CD4-positive, CD25-positive, alpha-beta regulatory T cell (primary cell): ENCODE data around the gene TMEM212. TPM values are rescaled to one million over a fixed set of nuclear protein-coding genes. Genes with fewer than 3 reads are reported as not detected.

Source experiments
- ATAC-seq, 2 donors: fragments of 150-1000 bp; cut with Tn5 transposase; one replicate each; pipeline ENCODE4 v1.10.0; 2021; ENCODE audit warnings: low read depth in 2 of 2, moderate number of reproducible peaks in 2 of 2, moderate library complexity in 1 of 2
- DNase-seq, 3 donors: peaks; one replicate each; pipeline versions ENCODE4 v3.0.0 to v3.0.0-alpha.2; 2012 to 2022; ENCODE audit warnings: mixed read lengths in 1 of 3
- H3K27ac ChIP-seq: one replicate; pipeline ENCODE4 v1.7.0; 2013; ENCODE audit warnings: mild to moderate bottlenecking, low read length; ENCODE audit not compliant: insufficient read depth, poor library complexity, severe bottlenecking
- H3K27me3 ChIP-seq: one replicate; pipeline ENCODE4 v1.7.0; 2013; ENCODE audit warnings: low read length; ENCODE audit not compliant: control insufficient read depth, insufficient read depth
- H3K36me3 ChIP-seq: one replicate; pipeline ENCODE4 v1.7.0; 2013; ENCODE audit warnings: mild to moderate bottlenecking, low read length, moderate library complexity; ENCODE audit not compliant: control insufficient read depth, insufficient read depth
- H3K4me1 ChIP-seq: 2 replicates; pipeline ENCODE4 v1.7.0; 2013; ENCODE audit warnings: mild to moderate bottlenecking, low read length; ENCODE audit not compliant: insufficient read depth, control insufficient read depth, poor library complexity, severe bottlenecking
- H3K4me3 ChIP-seq: one replicate; pipeline ENCODE4 v1.7.0; 2013; ENCODE audit warnings: low read depth, mild to moderate bottlenecking, low read length, moderate library complexity
- H3K9me3 ChIP-seq, 2 experiments: 1 replicate in 1 of 2; 2 replicates in 1 of 2; pipeline ENCODE4 v1.7.0; 2013; ENCODE audit warnings: low read length in 2 of 2, mild to moderate bottlenecking in 1 of 2, moderate library complexity in 1 of 2; ENCODE audit not compliant: control insufficient read depth in 2 of 2
- H3K27ac Mint-ChIP-seq, 3 donors: one replicate each; pipeline ENCODE4 v1.8.0; 2020 to 2022; ENCODE audit warnings: mild to moderate bottlenecking in 3 of 3, mixed read lengths in 3 of 3, moderate library complexity in 2 of 3
- H3K27me3 Mint-ChIP-seq: one replicate; pipeline ENCODE4 v1.8.0; 2022; ENCODE audit warnings: mild to moderate bottlenecking, mixed read lengths
- H3K36me3 Mint-ChIP-seq: one replicate; pipeline ENCODE4 v1.8.0; 2020; ENCODE audit warnings: mixed read lengths
- H3K4me1 Mint-ChIP-seq, 4 donors: one replicate each; pipeline ENCODE4 v1.8.0; 2020 to 2022; ENCODE audit warnings: mixed read lengths in 4 of 4, mild to moderate bottlenecking in 1 of 4
- H3K4me3 Mint-ChIP-seq, 4 donors: one replicate each; pipeline ENCODE4 v1.8.0; 2020 to 2022; ENCODE audit warnings: mild to moderate bottlenecking in 4 of 4, mixed read lengths in 4 of 4, moderate library complexity in 3 of 4
- H3K9me3 Mint-ChIP-seq, 7 donors: one replicate each; pipeline ENCODE4 v1.8.0; 2020 to 2022; ENCODE audit warnings: mixed read lengths in 7 of 7, mild to moderate bottlenecking in 3 of 7, moderate library complexity in 2 of 7
- polyA plus RNA-seq, 4 donors: library from polyadenylated mRNA; unstranded; fragments of 300-500 nt; fragmentation: Illumina TruSeq; gene quantifications; one replicate each; pipeline ENCODE4 v1.2.3, GENCODE V29; 2021
- total RNA-seq: library from RNA; stranded (reverse); gene quantifications from one replicate; pipeline ENCODE4 v1.2.3, GENCODE V29; 2022

Gene TMEM212
- total and polyA plus RNA-seq, 5 donors from 2014 or later, result not detected

DNA sequence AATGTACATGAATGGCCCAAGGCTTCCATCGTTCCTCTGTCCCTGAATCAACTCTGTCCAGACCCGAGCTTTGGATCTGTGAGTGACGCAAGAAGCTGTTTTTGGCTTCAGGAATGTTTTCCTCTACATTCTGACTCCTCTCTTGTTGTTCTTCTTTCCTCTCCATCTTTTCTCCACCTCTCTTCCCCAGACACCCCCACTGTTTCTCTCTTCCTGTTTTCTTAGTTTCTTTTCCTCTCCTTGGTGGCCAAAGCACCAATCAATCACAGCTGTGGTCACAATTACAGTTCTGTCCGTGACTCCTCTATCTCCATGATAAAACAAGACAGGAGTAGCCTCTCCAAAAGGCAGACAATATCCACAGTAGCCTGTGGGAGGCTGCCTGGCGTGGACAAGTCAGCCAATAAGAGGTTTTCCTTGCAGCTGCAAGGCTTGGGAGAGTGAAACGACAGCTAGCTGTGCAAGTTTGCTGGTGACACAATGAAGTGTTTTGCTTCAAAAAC lies 4.9 kb upstream of the TMEM212 start:
- Histone ChIP-seq H3K36me3 (no peaks in the 10 kb centered on the region), H3K27ac (no peak overlapping the region), H3K4me1 (no peaks in the 10 kb centered on the region), H3K9me3 (no peaks in the 10 kb centered on the region), H3K4me3 (no peak overlapping the region), H3K27me3 (peaks cover 17% of the 10 kb centered on the region)
- peaks cover 0 to 1% (median 0%) of the 10 kb centered on the region in 7 donors for H3K9me3 Mint-ChIP-seq
- H3K4me3 Mint-ChIP-seq, result no peak overlapping the region
- ATAC-seq (no peak), DNase-seq (no peak)
- H3K4me1 Mint-ChIP-seq, result peaks cover 0 to 3% (median 0%) of the 10 kb centered on the region in 4 donors
- H3K27me3 Mint-ChIP-seq, result peaks cover 28% of the 10 kb centered on the region
- H3K27ac Mint-ChIP-seq, result no peak overlapping the region
- no peaks in the 10 kb centered on the region for H3K36me3 Mint-ChIP-seq

DNA sequence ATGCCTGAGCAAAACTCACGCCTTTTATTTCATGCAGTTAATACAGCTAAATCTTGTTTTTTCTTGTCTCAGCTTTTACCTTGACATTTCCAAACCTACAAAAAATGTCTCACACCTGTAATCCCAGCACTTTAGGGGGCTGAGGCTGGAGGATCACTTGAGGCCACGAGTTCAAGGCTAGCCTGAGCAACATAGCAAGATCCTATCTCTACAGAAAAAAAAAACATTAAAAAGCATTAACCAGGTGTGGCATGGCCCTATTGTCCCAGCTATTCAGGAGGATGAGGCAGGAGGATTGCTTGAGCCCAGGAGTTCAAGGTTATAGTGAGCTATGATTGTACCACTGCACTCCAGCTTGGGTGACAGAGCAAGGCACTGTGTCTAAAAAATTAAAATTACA lies 3.9 kb upstream of the TMEM212 start:
- no peaks in the 10 kb centered on the region for H3K36me3 ChIP-seq
- H3K27ac ChIP-seq, result no peak overlapping the region
- Mint-ChIP-seq H3K27ac (no peak overlapping the region), H3K9me3 (peaks cover 0 to 1% (median 0%) of the 10 kb centered on the region in 7 donors), H3K27me3 (peaks cover 28% of the 10 kb centered on the region), H3K36me3 (no peaks in the 10 kb centered on the region), H3K4me3 (no peak overlapping the region), H3K4me1 (peaks cover 0 to 3% (median 0%) of the 10 kb centered on the region in 4 donors)
- no peak for DNase-seq
- H3K4me1 ChIP-seq, result no peaks in the 10 kb centered on the region
- no peak overlapping the region for H3K4me3 ChIP-seq
- H3K9me3 ChIP-seq, result no peaks in the 10 kb centered on the region
- H3K27me3 ChIP-seq, result peaks cover 17% of the 10 kb centered on the region
- no peak for ATAC-seq

DNA sequence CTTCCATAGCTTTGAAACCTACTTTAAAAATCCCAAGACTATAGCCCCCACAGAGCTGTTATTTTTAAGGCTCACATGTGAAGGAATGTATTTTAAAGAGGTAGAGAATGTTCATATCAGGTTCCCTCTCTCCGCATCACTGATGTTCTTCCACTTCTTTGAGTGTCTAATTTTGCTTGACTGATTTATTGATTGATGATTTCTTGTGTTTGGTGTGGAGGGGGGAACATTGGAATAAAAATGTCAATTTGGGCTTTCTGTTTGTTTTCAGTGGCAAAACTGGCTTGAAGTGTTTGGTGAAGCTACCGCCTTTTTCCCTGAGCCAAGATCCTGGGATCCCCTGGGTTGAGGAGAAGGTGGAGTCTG lies 2.7 kb upstream of the TMEM212 start:
- no peaks in the 10 kb centered on the region for H3K36me3 ChIP-seq
- no peaks in the 10 kb centered on the region for H3K36me3 Mint-ChIP-seq
- no peak overlapping the region for H3K27ac Mint-ChIP-seq
- no peaks in the 10 kb centered on the region for H3K9me3 ChIP-seq
- no peak overlapping the region for H3K4me3 Mint-ChIP-seq
- peaks cover 0 to 1% (median 0%) of the 10 kb centered on the region in 7 donors for H3K9me3 Mint-ChIP-seq
- H3K27ac ChIP-seq, result no peak overlapping the region
- peaks cover 28% of the 10 kb centered on the region for H3K27me3 Mint-ChIP-seq
- no peak for ATAC-seq
- H3K4me1 Mint-ChIP-seq, result peaks cover 0 to 3% (median 0%) of the 10 kb centered on the region in 4 donors
- DNase-seq, result no peak
- H3K4me1 ChIP-seq, result no peaks in the 10 kb centered on the region
- peaks cover 17% of the 10 kb centered on the region for H3K27me3 ChIP-seq
- H3K4me3 ChIP-seq, result no peak overlapping the region

DNA sequence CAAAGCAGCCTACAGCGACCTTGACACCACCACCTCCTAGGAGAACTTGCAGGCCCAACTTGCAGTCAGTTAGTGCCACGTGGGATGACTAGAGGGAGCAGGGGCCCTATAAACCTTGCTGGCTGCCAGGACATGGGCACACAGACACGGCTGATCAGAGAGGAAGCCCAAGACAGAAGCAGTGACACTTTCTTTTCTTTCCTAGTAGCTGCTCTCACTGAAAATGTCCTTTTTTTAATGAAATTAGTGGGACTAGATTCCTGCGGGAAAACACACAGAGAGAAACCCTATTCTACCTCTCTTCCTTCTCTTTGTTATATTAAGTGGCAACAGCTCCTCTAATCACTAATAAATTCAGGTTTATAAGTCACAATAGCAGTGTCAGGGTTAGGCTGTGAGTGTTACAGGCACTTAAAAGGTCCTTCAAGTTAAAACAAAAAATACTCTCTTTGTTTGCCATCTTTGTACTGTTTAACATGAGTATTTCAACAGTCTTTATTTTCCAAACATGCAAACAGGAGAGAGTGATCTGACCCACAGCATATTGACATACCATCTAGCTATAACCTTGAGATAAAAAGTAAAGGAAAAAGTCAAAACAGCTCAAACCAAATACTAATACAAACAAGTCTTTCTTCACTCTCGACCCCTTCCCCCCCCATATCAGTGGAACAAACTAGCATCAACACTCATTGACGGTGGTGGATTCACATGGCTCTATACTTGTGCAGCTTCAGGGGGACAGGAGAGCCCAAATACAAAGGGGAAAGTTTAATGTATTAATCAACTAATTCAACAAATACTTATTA lies 2.1 kb upstream of the TMEM212 start:
- peaks cover 0 to 1% (median 0%) of the 10 kb centered on the region in 7 donors for H3K9me3 Mint-ChIP-seq
- Histone ChIP-seq H3K27ac (no peak overlapping the region), H3K9me3 (no peaks in the 10 kb centered on the region), H3K27me3 (peaks cover 17% of the 10 kb centered on the region), H3K36me3 (no peaks in the 10 kb centered on the region), H3K4me3 (no peak overlapping the region), H3K4me1 (no peaks in the 10 kb centered on the region)
- H3K36me3 Mint-ChIP-seq, result no peaks in the 10 kb centered on the region
- DNase-seq (no peak), ATAC-seq (no peak)
- no peak overlapping the region for H3K4me3 Mint-ChIP-seq
- H3K27me3 Mint-ChIP-seq, result peaks cover 28% of the 10 kb centered on the region
- H3K4me1 Mint-ChIP-seq, result peaks cover 1 to 3% (median 3%) of the 10 kb centered on the region in 4 donors
- no peak overlapping the region for H3K27ac Mint-ChIP-seq

DNA sequence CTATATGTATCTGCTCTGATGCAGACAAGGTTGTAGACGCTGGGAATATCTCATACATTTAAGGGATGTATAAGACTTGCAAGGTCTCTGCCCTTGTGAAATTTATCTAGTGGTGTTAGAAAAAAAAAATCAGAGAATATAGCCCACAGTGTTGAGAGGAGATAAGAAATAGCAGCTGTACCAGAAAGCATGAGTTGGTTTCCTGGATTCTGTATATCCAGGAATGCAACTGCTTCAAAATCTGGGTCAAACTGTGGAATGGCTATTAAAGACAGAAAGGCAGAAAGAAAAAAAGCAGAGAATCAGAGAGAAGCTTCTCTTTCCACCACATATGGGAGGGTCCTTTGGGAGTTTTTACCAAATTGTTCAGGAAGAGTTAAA lies 1.5 kb upstream of the TMEM212 start:
- Mint-ChIP-seq H3K36me3 (no peaks in the 10 kb centered on the region), H3K27me3 (peaks cover 28% of the 10 kb centered on the region), H3K4me1 (peaks cover 3 to 8% (median 7%) of the 10 kb centered on the region in 4 donors), H3K27ac (no peak overlapping the region), H3K4me3 (no peak overlapping the region), H3K9me3 (peaks cover 0 to 1% (median 0%) of the 10 kb centered on the region in 7 donors)
- Histone ChIP-seq H3K36me3 (no peaks in the 10 kb centered on the region), H3K9me3 (no peaks in the 10 kb centered on the region), H3K4me1 (no peaks in the 10 kb centered on the region), H3K27me3 (peaks cover 15% of the 10 kb centered on the region), H3K4me3 (no peak overlapping the region), H3K27ac (no peak overlapping the region)
- ATAC-seq, result no peak
- DNase-seq, result no peak

DNA sequence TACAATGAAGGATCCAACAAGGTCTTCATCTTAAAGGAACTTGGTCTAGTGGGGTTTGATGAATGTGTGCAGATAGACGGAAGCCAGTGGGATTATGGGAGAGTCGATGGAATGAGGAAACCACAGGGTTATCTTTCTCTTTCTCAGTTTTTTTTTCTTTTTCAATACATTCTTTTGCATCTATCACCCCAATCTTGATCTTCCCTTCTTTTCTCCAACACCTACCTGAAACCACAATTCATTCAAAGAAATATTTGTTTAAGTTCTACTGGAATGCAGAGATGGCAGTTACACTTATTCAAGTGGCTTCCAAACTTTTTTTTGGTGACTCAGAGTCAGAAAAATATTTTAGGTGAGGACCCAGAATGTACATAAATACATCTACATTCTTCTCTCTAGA lies 1.7 kb downstream of the TMEM212 start:
- peaks cover 0 to 1% (median 0%) of the 10 kb centered on the region in 7 donors for H3K9me3 Mint-ChIP-seq
- H3K4me1 ChIP-seq, result no peaks in the 10 kb centered on the region
- no peaks in the 10 kb centered on the region for H3K36me3 Mint-ChIP-seq
- H3K36me3 ChIP-seq, result no peaks in the 10 kb centered on the region
- no peak overlapping the region for H3K27ac Mint-ChIP-seq
- DNase-seq (no peak), ATAC-seq (no peak)
- no peaks in the 10 kb centered on the region for H3K9me3 ChIP-seq
- H3K4me3 ChIP-seq, result no peak overlapping the region
- peaks cover 3% of the 10 kb centered on the region for H3K27me3 Mint-ChIP-seq
- H3K4me1 Mint-ChIP-seq, result peaks cover 3 to 16% (median 12%) of the 10 kb centered on the region in 4 donors
- H3K4me3 Mint-ChIP-seq, result no peak overlapping the region
- H3K27me3 ChIP-seq, result peaks cover 10% of the 10 kb centered on the region
- no peak overlapping the region for H3K27ac ChIP-seq

DNA sequence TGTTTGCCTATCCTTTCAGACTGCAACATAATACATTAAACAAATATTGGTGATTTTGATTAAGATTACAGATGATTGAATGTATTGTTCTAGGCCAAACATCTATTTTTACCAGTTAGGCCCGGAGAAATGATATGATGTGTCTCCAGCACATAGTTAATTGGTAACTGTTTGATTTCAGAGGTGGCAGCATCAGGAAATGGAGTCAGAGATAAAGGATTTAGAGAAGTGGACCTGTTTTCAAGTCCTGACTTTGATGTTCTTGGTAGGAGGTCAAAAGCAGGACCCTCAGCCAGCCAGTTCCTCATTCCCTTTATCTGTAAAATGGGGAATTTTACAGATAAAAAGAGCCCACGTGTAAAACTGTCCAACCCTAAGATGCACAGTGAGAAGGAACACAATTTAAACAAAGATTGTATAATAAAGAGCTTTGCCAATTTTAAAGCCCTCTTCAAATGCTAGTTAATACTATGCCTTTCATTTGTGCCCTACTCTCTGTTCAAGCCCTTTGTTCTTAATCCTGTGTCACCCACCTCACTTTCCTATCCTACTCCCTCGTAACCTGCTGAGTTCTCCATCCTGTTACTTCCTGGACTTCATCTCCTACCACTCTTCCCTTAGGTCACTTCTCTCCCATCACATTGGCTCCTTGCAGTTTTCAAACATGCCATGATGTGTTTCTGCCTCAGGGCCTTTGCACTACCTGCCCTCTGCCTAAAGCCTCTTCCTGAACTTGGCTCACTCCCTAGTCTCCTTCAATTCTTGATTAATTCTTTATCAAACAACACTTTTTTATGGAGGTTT lies 2.5 kb downstream of the TMEM212 start:
- Mint-ChIP-seq H3K9me3 (peaks cover 0 to 1% (median 0%) of the 10 kb centered on the region in 7 donors), H3K4me3 (no peak overlapping the region), H3K27me3 (no peaks in the 10 kb centered on the region), H3K4me1 (peaks cover 3 to 16% (median 12%) of the 10 kb centered on the region in 4 donors), H3K36me3 (no peaks in the 10 kb centered on the region), H3K27ac (peak overlapping the region in 1 of 3 donors; percentile 34)
- H3K27ac ChIP-seq, result no peak overlapping the region
- no peaks in the 10 kb centered on the region for H3K4me1 ChIP-seq
- H3K9me3 ChIP-seq, result no peaks in the 10 kb centered on the region
- no peak for DNase-seq
- no peaks in the 10 kb centered on the region for H3K36me3 ChIP-seq
- H3K4me3 ChIP-seq, result no peak overlapping the region
- peaks cover 6% of the 10 kb centered on the region for H3K27me3 ChIP-seq
- ATAC-seq, result no peak
